Measurements from ENCODE around the gene PRRT1. TPM values are rescaled to one million over a fixed set of nuclear protein-coding genes. Genes with fewer than 3 reads are reported as not detected.
"Not testable (repeated sequence)": the region's sequence is repeated elsewhere in the genome, so short reads cannot be mapped to it uniquely, and the experiment has no call there.

PRRT1 gene
- total RNA-seq, 1 experiment from 2014 or later: not detected

DNA sequence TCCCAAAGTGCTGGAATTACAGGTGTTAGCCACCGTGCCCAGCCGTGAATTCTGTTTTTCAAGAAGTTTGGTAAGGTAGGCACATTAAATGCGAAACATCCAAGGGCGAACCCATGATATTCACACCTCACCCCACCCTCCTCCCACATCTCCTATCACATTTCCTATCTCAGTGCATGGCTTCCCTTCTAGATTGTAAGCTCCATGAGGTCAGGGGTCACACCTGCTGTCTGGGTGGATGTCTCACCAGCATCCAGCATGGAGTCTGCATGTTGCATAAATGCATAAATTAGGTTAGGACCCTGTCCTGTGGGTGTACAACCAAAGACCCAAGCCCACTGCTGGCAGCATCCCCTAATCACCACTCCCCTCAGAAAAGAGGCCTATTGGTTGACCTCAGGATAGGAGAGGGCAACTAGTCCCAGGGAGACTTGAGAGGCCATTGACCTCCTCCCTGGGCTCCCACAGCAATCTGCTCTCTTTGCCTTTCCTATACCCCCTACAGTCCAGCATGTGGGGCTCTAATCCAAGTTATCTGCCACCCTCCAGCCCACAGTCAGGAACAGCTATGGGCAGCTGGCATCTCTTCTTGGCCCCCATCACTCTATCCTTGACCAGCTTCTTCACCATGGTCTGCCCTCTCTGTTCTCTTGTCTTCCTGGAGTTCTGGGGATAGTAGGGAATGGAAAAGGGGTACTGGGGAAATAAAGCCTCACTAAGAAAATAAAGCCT is 4.2 kb downstream of the PRRT1 start:
- Histone ChIP-seq H3K9me3 (ENCODE audit: low read length) (no peaks in the 10 kb centered on the region), H3K27ac (ENCODE audit: low read length) (no peak overlapping the region), H4K20me1 (ENCODE audit: low read length) (no peaks in the 10 kb centered on the region), H2AFZ (ENCODE audit: low read length) (no peak overlapping the region), H3K4me2 (ENCODE audit: low read length) (no peak overlapping the region), H3K27me3 (ENCODE audit: low read length) (no peaks in the 10 kb centered on the region), H3F3A (ENCODE audit: low read length, unreplicated experiment) (no peaks in the 10 kb centered on the region), H3K79me2 (ENCODE audit: low read length) (no peaks in the 10 kb centered on the region), H3K9ac (ENCODE audit: low read length) (no peak overlapping the region), H3K4me1 (ENCODE audit: insufficient read depth, low read length) (no peaks in the 10 kb centered on the region), H3K9me2 (replicated peaks; ENCODE audit: low read length) (no peaks in the 10 kb centered on the region), H3K36me3 (ENCODE audit: low read depth, low read length) (no peaks in the 10 kb centered on the region), H3K4me3 (ENCODE audit: low read length) (no peak overlapping the region)
- POLR2A ChIA-PET (ENCODE audit: unreplicated experiment): no interaction called here
- DNase-seq (no peak), ATAC-seq (peak; percentile 33; the same call in 1 of the 2 replicates)
- CTCF ChIA-PET: no interaction called here
- TF ChIP-seq EZH2phosphoT487 (IDR thresholded peaks at IDR 0.05; ENCODE audit: borderline replicate concordance, low read length): no peak
- no TSS peak for BruUV-seq (replicated peaks)
- intact Hi-C loops (cut with micrococcal nuclease): no loop called here

DNA sequence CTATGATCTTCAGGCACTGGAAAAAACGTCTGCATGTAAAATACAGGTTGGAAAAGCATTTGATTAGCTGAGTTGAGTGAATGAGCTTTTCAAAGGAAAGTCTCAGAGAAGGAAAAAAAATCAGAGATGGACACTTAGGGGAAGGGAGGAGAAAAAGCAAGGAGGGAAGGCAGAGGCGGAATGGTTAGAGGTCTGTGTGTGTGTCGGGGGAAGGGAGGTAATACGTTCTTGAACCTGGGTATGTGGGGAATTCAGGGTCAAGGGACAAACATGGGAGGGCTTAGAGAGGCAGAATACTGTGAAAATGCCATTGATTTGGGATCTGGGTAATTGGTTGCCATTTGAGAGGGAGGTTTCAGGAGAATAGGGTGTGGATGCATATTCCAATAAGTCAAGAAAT is 5.1 kb downstream of the PRRT1 start:
- no peaks in the 10 kb centered on the region for H3F3A ChIP-seq (ENCODE audit: low read length, unreplicated experiment)
- H3K27ac ChIP-seq (ENCODE audit: low read length): no peak overlapping the region
- DNase-seq (no peak), ATAC-seq (no peak)
- no peaks in the 10 kb centered on the region for H4K20me1 ChIP-seq (ENCODE audit: low read length)
- BruUV-seq (replicated peaks): no TSS peak
- no peak overlapping the region for H3K9ac ChIP-seq (ENCODE audit: low read length)
- POLR2A ChIA-PET (ENCODE audit: unreplicated experiment): no interaction called here
- H2AFZ ChIP-seq (ENCODE audit: low read length): no peak overlapping the region
- no peaks in the 10 kb centered on the region for H3K79me2 ChIP-seq (ENCODE audit: low read length)
- no peaks in the 10 kb centered on the region for H3K9me2 ChIP-seq (replicated peaks; ENCODE audit: low read length)
- CTCF ChIA-PET: no interaction called here
- H3K9me3 ChIP-seq (ENCODE audit: low read length): no peaks in the 10 kb centered on the region
- no peak overlapping the region for H3K4me3 ChIP-seq (ENCODE audit: low read length)
- no peaks in the 10 kb centered on the region for H3K27me3 ChIP-seq (ENCODE audit: low read length)
- H3K36me3 ChIP-seq (ENCODE audit: low read depth, low read length): no peaks in the 10 kb centered on the region
- intact Hi-C loops (cut with micrococcal nuclease): no loop called here
- no peaks in the 10 kb centered on the region for H3K4me1 ChIP-seq (ENCODE audit: insufficient read depth, low read length)
- no peak for TF ChIP-seq EZH2 (IDR thresholded peaks at IDR 0.05; ENCODE audit: low read length, unreplicated experiment)
- no peak for TF ChIP-seq EZH2phosphoT487 (IDR thresholded peaks at IDR 0.05; ENCODE audit: borderline replicate concordance, low read length)
- TF ChIP-seq, protein P1, sequence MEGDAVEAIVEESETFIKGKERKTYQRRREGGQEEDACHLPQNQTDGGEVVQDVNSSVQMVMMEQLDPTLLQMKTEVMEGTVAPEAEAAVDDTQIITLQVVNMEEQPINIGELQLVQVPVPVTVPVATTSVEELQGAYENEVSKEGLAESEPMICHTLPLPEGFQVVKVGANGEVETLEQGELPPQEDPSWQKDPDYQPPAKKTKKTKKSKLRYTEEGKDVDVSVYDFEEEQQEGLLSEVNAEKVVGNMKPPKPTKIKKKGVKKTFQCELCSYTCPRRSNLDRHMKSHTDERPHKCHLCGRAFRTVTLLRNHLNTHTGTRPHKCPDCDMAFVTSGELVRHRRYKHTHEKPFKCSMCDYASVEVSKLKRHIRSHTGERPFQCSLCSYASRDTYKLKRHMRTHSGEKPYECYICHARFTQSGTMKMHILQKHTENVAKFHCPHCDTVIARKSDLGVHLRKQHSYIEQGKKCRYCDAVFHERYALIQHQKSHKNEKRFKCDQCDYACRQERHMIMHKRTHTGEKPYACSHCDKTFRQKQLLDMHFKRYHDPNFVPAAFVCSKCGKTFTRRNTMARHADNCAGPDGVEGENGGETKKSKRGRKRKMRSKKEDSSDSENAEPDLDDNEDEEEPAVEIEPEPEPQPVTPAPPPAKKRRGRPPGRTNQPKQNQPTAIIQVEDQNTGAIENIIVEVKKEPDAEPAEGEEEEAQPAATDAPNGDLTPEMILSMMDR (conservative IDR thresholded peaks at IDR 0.05; ENCODE audit: low read depth, low read length): no peak
- no peak overlapping the region for H3K4me2 ChIP-seq (ENCODE audit: low read length)

DNA sequence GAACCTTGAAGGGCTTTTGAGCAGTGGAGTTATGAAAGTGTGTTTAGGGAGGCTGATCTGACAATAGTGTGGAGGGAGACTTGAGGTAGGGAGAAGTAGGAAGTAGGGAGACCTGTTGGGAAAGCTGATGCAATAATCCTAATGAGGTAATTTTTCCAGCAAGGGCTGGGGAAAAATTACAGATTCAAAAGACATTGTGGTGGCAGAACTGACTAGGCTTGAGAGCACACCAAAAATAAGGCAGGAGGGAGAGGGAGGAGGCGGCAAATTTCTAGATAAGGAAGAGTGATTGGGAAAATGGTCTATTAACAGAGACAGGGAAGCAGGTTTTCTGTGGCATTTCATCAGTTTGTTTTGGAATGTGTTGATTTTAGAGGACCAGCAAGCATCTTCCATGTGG is 5.5 kb downstream of the PRRT1 start:
- Histone ChIP-seq H3K79me2 (ENCODE audit: low read length) (no peaks in the 10 kb centered on the region), H4K20me1 (ENCODE audit: low read length) (no peaks in the 10 kb centered on the region), H3K4me2 (ENCODE audit: low read length) (no peak overlapping the region), H2AFZ (ENCODE audit: low read length) (no peak overlapping the region), H3K4me3 (ENCODE audit: low read length) (no peak overlapping the region), H3K27me3 (ENCODE audit: low read length) (no peaks in the 10 kb centered on the region), H3K4me1 (ENCODE audit: insufficient read depth, low read length) (no peaks in the 10 kb centered on the region), H3K9me2 (replicated peaks; ENCODE audit: low read length) (no peaks in the 10 kb centered on the region), H3F3A (ENCODE audit: low read length, unreplicated experiment) (no peaks in the 10 kb centered on the region), H3K27ac (ENCODE audit: low read length) (no peak overlapping the region), H3K36me3 (ENCODE audit: low read depth, low read length) (no peaks in the 10 kb centered on the region), H3K9ac (ENCODE audit: low read length) (no peak overlapping the region), H3K9me3 (ENCODE audit: low read length) (no peaks in the 10 kb centered on the region)
- TF ChIP-seq, protein P1 (conservative IDR thresholded peaks at IDR 0.05; ENCODE audit: low read depth, low read length): no peak
- TF ChIP-seq EZH2phosphoT487 (IDR thresholded peaks at IDR 0.05; ENCODE audit: borderline replicate concordance, low read length) (no peak), EZH2 (IDR thresholded peaks at IDR 0.05; ENCODE audit: low read length, unreplicated experiment) (no peak)
- BruUV-seq (replicated peaks): no TSS peak
- ATAC-seq (no peak), DNase-seq (no peak)
- intact Hi-C loops (cut with micrococcal nuclease): no loop called here
- ChIA-PET POLR2A (ENCODE audit: unreplicated experiment) (no interaction called here), CTCF (no interaction called here)

DNA sequence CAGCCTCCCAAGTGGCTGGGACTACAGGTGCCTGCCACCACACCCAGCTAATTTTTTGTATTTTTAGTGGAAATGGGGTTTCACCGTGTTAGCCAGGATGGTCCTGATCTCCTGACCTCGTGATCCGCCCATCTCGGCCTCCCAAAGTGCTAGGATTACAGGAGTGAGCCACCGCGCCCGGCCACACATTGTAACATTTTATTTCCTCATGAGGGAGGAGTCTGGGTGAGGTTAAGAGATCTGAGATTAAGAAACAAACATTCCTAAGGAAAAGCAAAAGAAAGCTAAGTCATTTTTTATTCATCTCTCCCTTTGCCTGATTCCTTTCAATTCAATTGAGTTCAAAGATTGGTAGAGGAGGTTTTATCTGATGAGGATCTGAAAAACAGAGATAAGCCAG is 7.5 kb downstream of the PRRT1 start:
- H2AFZ ChIP-seq (ENCODE audit: low read length): peak overlapping the region; percentile 43; the same call in 1 of the 2 replicates
- ATAC-seq; intact Hi-C loops (cut with micrococcal nuclease); H3K36me3 ChIP-seq (ENCODE audit: low read depth, low read length); H3K4me3 ChIP-seq (ENCODE audit: low read length); POLR2A ChIA-PET (ENCODE audit: unreplicated experiment); DNase-seq; H3K79me2 ChIP-seq (ENCODE audit: low read length); H3K9ac ChIP-seq (ENCODE audit: low read length); H4K20me1 ChIP-seq (ENCODE audit: low read length); H3K9me3 ChIP-seq (ENCODE audit: low read length); H3K9me2 ChIP-seq (replicated peaks; ENCODE audit: low read length); BruUV-seq (replicated peaks); H3K27ac ChIP-seq (ENCODE audit: low read length); H3K4me2 ChIP-seq (ENCODE audit: low read length); H3K27me3 ChIP-seq (ENCODE audit: low read length); CTCF ChIA-PET; H3K4me1 ChIP-seq (ENCODE audit: insufficient read depth, low read length); H3F3A ChIP-seq (ENCODE audit: low read length, unreplicated experiment): not testable (repeated sequence)

Measured in PC-3 (cell line).